Measurements from ENCODE around the gene MMP17. TPM values are rescaled to one million over a fixed set of nuclear protein-coding genes. Genes with fewer than 3 reads are reported as not detected.

MMP17 gene
- polyA plus RNA-seq, 4 donors: 2.5 to 4.5 TPM; not detected in 2

DNA sequence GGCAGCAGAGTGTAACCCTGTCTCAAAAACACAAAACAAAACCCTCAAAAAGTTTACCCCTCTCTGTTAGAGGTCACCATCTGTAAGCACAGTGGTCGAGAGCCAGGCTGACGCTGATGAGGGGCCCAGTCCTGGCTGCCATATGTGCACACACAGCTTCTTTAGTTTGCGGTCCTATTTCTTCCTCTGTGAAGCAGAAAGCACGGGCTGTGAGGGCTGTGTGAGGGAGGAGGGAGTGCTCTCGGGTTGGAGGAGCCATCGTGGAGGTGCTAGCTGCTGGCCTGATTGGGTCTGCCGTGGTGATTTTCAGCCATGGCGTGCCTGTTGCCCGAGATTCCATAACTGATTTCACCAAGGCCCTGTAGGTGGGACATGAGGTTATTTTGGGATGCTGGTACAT lies 69.7 kb downstream of the MMP17 start:
- Histone ChIP-seq H3K4me3 (ENCODE audit: low read depth in 1 of 3, low read length in 3 of 3) (no peak overlapping the region), H3K27ac (ENCODE audit: low read depth in 1 of 3, low read length in 2 of 3) (no peak overlapping the region), H3K4me1 (ENCODE audit: control insufficient read depth in 3 of 3, insufficient read depth in 2 of 3, low read depth in 1 of 3, low read length in 2 of 3) (peaks cover 0 to 16% (median 5%) of the 10 kb centered on the region in 3 donors), H3K36me3 (ENCODE audit: control insufficient read depth in 3 of 3, insufficient read depth in 2 of 3, low read depth in 1 of 3, low read length in 3 of 3) (peaks cover 0 to 37% (median 4%) of the 10 kb centered on the region in 3 donors), H3K9me3 (ENCODE audit: control insufficient read depth in 2 of 2, insufficient read depth in 1 of 2, low read depth in 1 of 2, low read length in 1 of 2) (no peaks in the 10 kb centered on the region), H3K27me3 (ENCODE audit: control insufficient read depth in 3 of 3, insufficient read depth in 3 of 3, low read length in 3 of 3) (no peaks in the 10 kb centered on the region)
- FAIRE-seq: no peak
- DNase-seq: no peak
- WGBS, 3 donors: 86 to 94% (median 86%) methylated on average over 9 of the region's 9 CpGs

DNA sequence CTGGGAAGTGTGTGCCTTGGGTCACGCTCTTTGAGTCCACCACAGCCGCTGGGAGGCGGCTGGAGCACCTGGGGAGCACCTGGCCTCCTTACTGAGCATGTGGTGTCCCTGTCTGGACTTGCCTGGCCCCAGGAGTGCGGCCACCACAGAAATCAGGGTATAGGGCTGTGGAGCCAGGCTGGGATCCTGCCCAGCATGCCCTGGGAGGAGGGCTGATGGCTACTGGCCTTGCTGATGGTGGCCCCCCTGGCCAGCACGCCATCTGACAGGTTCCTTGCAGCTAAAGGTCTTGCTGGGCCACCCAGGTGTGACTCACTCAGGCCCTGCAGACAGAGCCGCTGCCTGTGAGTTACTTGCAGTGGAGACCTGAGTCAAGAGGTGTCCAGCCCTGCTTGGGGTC lies 72.2 kb downstream of the MMP17 start:
- Histone ChIP-seq H3K9me3 (ENCODE audit: control insufficient read depth in 2 of 2, insufficient read depth in 1 of 2, low read depth in 1 of 2, low read length in 1 of 2) (no peaks in the 10 kb centered on the region), H3K36me3 (ENCODE audit: control insufficient read depth in 3 of 3, insufficient read depth in 2 of 3, low read depth in 1 of 3, low read length in 3 of 3) (peaks cover 0 to 53% (median 4%) of the 10 kb centered on the region in 3 donors), H3K27ac (ENCODE audit: low read depth in 1 of 3, low read length in 2 of 3) (no peak overlapping the region), H3K4me3 (ENCODE audit: low read depth in 1 of 3, low read length in 3 of 3) (no peak overlapping the region), H3K4me1 (ENCODE audit: control insufficient read depth in 3 of 3, insufficient read depth in 2 of 3, low read depth in 1 of 3, low read length in 2 of 3) (peaks cover 0 to 13% (median 5%) of the 10 kb centered on the region in 3 donors), H3K27me3 (ENCODE audit: control insufficient read depth in 3 of 3, insufficient read depth in 3 of 3, low read length in 3 of 3) (no peaks in the 10 kb centered on the region)
- FAIRE-seq (no peak), DNase-seq (no peak)
- WGBS, 3 donors: 86 to 95% (median 88%) methylated on average over 6 of the region's 6 CpGs

Other genes with a start within 250 kb of the MMP17 start
- gene SFSWAP, start 117.3 kb upstream of the MMP17 start, polyA plus RNA-seq: 10 to 100 TPM; 19.7 to 34.7 (median 33.4) TPM
- 10 to 100 TPM; 11.3 to 30.0 (median 12.5) TPM for gene ULK1, start 66.2 kb downstream of the MMP17 start, polyA plus RNA-seq
- gene PUS1, start 100.9 kb downstream of the MMP17 start, polyA plus RNA-seq: 10 to 100 TPM; 11.6 to 30.0 (median 18.1) TPM
- 10 to 100 TPM in 3 of 4 donors, 1 to 10 TPM in 1; 8.6 to 28.9 (median 12.8) TPM for gene EP400, start 121.5 kb downstream of the MMP17 start, polyA plus RNA-seq